Ramos (cell line): ENCODE data around the gene DEDD2.

Experiments used
- in situ Hi-C: fragments of 300-500 bp; cut with MboI; formaldehyde crosslinking; loops from one replicate; pipeline ENCODE4 v1.14.3; 2022; ENCODE audit warnings: low sequenced_read_pairs; ENCODE audit not compliant: unreplicated experiment

Gene DEDD2

DNA sequence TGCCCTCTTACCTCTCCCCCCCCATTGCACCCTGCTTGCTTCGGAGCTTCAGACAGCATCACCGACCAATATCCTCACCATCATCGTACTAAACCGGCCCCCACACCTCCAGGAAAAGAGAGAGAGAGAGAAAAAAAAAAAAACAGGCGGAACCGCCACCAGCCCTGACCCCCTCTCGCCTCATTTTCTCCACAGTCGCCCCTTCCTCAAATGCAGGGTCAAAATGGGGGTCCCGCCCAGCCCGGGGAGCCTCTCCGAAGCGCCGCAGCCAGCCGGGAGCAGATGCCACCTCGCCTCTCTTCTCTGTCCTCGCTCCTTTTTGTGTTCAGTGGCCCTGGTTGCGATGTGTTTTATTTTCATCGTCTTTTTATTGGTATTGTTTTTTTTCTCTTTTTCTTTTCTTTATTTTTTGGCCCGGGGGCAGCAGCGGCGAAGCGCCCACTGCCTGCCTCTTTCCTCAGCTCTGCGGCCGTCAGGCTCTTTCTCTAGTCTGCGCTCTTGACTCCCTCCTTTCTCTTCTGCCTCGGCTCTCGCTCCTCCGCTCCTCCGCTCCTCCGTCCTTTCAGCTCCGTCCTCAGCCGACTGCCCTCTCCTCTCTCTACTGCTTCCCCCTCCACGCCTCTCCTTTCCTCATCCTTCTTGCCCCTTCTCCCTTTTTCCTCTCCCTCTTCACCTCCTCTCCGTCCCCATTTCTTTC, 41.4 kb downstream of the DEDD2 start:
- in situ Hi-C loops, result no loop called here

DNA sequence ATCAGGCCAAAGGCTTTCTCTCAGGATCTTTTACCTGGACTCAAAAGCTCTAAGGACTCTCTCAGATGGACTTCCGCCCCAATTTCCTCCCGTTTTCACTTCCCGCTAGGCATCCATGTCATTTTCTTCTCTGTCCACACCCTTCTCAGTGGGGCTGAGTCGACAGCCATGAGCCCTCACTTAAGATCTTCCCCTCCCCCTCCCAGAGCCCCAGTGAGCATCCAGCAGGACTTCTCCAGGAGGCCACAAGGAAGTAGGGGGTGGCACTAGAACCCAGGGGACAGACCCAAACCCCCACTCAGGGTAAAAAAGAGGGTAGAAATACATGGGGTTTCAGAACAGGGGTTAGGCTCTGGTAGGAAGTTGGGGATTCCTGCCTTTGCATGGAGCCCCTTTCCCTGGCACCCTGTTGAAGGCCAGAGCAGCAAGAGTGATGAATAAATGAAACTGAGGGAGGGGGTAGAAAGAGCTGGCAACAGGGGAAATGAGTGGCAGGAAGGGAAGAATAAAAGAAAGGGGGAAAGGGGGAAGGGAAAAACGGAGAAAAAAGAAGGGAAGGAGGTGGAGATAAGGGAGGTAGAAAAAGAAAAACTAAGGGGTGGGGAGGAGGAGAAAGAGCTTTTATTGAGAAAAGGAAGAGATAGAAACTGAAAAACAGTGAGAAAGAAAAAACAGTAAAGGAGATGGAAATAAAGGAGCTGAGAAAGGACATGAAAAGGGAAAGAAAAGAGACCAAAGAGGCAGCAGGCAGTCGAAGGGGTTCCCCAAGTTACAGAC, 42.3 kb downstream of the DEDD2 start:
- in situ Hi-C loops, result no loop called here

DNA sequence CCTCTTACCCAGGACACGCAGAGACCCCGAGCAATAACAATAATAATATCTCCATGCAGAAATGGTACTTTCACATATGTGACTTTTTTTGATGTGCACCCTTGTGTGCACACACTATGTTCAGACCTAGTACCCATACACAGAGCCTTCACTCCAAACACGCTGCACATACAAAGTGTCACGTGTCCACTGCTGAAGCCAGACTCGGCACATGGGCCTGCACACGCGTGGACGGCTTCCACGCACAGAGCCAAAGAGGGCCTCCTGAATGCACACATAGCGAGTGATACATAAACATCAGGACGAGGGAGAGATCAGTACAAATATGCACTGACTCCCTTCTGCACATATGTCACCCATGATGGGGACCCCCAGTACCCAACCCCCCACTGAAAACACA, 43.3 kb downstream of the DEDD2 start:
- in situ Hi-C loops, result no loop called here

DNA sequence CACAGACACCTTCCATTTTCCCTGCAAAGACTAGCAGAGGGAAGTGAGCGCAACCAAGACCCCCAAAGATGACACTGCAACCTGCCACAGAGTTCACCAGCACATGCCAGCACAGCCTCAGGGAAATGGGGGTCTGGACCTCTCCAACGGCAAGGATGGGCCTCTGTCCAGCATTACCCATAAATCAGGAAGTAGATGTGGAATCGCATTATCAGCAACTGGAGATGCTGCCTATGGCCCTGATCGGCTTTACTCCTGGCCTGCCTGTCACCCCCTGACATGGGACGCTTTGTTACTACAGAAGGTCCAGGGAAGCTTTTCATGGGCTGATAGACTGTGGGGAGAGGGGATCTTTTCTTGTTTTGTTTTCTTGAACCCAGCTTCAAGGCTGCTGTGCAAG, 43.8 kb downstream of the DEDD2 start:
- in situ Hi-C loops, result no loop called here

DNA sequence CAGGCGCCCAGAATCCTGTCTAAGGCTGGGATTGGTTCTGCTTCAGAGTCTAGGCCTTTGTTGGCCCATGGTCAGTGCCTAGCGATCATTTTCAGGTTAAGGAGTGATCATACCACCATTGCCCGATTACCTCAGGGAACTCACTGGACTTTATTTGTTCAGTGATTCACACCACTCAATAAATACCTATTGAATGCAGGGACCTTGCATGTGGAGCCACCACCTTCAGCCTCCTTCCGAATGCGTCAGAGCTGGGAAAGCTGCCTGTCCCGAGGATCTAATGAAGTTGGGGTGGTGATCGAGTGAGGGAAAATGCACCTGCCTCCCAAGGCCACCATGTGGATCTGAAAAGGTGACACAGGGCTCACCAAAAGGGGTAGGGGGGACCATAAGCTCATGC, 45.2 kb downstream of the DEDD2 start:
- in situ Hi-C loops, result no loop called here

DNA sequence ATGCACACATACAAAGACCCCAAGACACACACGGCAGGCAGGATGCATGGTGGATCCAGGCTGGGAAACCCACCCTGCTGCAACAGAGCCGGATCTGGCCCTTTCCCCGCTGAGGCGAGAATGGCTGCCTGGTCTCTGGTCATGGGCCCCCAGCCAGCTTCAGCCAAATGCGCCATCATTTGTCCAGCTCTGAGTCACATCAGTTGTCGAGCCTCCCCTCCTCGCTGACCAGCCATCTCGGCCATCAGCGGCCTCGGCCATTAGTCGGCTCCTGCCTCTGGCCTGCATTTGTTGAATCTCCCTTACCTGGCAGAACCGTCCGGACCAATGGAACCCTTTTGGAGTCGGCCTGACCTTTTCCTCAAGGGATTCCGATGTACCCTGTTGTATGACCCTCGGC, 46.8 kb downstream of the DEDD2 start:
- in situ Hi-C loops, result no loop called here

DNA sequence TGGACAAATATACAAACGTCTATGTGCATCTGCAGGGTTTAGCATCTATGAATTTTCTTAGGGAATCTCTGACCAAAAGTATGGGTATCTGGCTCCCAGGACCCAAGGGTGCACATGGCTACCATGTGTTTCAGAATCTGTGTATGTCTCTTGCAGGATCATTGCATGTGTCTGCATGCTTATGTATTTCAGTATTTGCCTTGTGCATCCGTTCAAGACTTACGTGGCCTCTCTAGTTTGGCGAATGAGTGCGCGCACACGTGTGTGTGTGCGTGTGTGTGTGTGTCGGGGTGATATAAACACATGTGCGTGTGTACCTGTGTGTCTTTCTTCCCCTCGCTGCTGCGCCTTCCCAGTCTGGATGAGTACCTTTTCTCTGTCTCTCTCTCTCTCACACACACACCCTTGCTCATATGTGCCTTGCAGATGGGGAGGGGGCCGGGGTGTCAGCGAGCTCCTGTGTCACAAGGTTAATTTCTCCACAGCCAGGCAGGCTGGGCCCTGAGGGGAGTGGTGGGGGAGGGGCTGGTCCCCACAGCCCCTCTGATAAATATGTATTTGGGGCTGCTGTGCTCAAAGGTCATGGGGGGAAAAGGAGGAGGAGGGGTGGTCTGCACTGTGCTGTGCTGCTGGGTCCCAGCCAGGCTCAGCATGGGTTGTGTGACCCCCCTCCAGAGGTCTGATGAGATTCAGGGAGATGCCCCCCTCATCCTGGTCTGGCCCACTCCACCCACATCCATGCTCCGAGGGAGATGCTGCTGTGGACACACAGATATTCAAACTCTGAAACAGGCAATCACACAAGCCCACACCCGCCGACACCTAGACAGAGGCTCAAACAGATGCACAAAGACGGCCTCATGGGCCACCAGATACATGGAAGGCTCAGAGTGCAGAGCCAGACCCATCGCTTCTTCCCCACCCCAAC, 47.7 kb downstream of the DEDD2 start:
- in situ Hi-C loops, result no loop called here

DNA sequence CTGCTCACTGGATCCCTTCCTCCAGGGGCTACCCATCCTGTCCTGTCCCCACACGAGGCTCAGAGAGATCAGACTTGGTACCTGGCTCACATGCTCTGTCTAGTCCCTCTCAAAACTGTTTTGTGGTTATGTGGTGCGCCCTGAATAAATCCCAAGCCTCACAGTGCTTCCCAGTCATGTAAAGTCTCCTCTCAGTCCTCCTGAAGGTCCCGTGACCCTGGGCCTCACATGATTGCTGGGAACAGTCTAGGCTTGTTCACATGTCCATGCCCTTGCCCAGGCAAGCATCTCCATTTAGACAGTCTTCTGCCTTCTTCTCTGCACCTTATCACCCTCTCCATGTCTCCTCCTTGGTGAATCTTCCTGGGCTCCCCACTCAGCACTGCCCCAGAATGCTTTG, 49.3 kb downstream of the DEDD2 start:
- in situ Hi-C loops, result no loop called here

DNA sequence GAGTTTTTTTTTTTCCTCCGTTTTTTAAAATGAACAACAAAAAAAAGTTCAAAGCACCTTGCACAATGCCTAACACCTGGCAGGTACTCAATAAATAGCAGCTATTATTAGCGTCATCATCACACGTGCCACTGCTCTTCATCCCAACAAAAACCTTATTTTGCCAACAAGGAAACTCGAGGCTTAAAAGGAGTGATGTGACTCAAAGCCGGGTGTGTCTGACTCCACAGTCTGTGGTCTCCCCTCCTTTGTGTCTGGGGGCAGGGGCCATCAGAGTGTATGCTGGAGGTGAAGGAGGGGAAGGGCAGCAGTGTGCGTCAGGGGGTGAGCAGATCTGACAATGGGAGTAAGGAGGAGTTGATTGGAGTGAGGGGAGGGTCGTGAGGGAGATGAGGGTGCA, 51.2 kb downstream of the DEDD2 start:
- in situ Hi-C loops, result no loop called here

DNA sequence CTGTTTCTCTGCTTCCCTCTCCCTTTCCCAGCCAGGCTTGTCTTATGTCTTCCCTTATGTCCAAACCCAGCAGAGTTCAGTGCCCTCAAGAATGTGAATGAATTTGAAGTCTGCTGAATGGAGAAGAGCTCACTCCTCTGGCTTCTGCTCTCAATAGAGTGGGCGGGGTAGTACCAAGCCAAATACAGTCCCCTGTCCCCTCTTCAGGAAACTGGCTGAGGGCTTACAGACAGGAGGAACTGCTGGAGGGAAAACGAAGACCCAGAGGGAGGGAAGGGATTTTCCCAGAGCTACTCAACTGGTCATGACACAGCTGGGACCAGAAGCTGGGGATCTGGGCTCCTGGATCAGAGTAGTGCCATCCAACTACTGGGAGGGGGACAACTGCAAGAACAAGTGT, 52.3 kb downstream of the DEDD2 start:
- in situ Hi-C loops, result no loop called here

DNA sequence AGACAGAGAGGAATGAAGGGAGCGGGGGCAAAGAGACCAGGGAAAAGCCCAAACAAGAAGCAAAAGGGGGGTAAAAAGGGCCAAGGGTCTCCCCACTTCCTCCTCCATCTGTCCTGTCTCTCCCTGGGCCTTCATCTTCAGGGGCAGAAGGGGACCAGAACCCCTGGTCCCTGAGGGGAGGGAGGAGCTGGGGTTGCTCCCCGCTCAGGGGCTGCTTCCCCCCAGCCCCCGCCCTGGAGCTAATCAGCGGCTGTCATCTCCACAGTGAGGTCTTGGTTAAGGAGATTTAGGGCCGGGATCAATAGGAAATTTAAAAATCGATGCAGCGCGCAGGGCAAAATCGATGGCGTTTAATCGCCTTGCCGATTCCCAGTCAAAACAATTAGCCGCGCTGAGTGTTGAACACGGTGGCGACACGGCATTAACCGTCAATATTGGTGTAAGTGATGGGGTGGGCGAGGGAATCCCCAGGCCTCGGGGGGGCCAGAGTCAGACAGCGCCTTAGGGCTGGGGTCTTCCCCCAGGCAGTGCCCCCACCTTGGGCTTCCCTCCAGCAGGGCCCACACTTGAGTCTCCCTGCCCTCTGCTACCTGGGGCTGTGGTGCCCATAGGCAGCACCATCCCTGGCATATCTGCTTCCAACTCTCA, 55.7 kb downstream of the DEDD2 start:
- in situ Hi-C loops, result no loop called here

DNA sequence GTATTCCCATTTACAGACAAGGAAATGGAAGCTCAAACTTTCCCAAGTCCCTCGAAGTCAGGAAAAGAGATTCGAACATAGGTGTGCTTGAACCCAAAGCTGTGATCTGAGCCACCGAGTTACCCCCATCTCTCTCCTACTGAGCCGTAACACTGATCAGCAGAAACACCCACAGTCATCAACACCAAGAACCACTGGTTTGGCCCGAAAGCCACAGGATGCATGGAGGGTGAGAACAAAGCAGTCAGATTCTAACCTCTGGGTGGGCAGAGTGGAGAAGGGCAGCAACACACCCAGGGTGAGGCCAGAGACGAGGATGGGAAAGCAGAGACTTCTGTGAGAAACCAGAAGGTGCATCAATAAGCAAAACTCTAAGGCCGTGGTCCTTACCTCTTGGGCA, 57.5 kb downstream of the DEDD2 start:
- in situ Hi-C loops, result no loop called here

DNA sequence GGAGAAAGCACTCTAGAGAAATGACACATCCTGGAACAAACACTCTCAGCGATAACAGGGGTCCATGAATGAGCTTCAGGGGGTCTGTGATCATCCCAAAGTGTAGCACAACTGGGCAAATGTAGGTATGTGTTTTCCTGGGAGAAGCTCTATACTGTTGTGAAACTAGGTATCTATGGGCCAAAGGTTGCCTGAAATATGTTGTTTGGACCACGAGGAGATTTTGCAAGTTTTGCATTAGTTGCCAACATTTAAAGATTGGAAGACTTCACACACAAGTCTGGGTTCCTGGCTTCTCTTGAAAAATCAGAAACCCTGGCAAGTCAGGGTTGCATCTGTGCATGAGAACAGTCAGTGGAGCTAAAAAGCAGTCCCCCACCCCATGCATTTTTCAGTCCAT, 58.6 kb downstream of the DEDD2 start:
- in situ Hi-C loops, result no loop called here

DNA sequence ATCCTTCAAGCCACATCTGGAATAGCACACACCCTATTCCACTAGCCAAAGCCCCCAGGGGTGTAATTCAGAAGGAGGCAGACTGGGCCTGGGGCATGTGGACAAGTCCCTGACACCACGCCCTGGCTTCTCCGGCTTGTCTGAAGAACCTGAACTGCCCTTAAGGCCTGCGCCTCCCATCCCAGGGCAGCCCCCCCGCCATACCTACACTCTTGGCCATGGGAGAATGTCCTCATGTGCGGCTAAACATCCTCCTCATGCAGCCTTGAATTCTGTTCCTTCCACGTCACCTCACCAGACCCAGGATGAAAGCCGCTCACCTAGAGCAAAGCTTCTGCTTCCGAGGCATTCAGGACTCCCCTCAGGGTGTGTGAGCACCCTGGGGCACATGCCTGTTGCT, 60.9 kb downstream of the DEDD2 start:
- in situ Hi-C loops, result no loop called here

DNA sequence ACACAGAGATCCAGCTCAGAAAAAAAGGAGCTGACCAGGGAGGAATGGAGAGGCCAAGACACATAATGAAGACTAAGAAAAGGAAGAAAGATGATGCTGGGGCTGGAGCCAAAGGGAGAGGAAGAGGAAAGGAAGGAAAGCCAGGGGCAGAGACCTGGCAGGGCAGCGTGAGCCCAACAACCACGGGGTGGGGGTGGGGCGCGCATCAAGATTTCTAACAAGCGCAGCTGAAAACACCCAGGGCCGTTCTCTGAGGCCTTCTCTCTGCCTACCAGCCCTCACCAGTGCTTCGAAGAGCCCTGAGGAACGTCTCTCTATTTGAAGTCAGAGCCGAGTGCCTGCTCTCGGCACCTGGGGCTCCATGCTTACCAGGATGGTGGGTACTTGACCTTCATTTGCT, 61.7 kb downstream of the DEDD2 start:
- in situ Hi-C loops, result no loop called here

DNA sequence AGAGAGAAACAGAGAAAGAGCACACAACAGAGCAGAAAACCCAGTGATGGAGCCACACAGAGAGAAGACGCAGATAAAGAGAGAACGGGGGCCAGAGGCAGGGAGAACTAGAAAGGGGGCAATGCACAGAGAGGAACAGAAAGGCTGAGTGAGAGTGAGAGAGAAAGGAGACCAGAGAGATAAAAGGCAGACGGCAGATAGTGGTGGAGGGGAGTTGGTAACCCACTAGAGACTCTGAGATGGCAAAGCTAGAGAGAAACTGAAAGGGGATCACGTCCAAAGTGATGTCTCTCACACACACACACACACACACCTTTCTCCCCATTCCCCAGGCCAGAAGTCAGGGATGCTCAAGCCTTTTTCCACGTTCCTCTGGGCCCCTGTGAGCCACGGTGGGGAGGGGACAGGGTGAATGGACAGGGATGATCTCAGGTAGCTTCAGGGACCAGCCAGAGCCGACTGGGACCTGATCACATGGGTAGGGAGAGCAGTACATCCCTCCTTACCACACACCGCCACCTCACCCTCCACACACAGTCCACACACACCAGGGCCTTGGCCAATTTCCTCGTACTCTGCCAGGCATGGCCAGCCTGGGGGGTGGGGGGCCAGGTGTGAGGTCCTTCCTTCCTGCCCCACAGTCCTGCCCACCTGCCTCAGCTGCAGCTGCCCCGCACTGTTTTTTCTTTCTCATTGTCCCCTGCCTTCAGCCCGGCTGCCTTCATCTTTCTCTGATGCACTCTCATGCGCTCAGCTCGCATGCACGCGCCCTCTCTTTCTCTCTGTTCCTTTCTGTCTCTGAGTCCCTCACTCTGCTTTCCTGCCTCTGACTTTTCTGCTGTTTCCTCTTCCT, 62.8 kb downstream of the DEDD2 start:
- in situ Hi-C loops, result no loop called here

DNA sequence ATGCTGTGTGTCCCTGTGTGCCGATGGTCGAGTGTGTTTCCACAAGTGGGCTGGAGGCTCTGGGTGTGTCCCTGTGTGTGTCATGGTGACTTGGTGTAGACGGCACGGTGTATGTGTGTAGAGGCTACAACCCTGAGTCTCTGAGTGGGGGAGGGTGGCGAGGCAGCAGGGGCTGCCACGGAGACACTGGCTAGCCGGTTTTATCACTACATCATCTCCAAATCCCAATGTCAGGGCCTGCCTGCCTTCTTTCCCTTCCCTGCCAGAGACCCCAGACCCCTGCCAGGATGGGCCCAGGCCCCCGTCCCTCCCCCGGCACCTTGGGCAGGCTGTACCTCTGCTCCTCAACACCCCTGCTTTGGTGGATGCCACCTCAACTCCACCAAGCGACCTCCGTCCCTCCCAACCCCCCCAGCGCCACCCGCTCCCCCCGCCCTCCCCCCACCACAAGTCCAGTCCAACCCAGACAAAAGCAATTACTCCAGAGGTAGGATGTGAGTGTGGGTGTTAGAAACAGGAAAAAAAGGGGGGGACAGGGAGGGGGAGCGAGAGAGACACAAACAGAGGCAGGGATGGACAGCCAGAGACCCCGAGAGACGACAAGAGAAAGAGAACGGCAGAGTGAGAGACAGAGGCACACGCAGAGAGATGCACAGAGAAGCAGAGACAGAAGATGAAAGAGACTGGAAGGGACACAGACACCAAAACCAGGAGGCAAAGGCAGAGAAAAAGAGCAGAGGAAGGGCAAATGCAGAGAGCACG, 63.6 kb downstream of the DEDD2 start:
- in situ Hi-C loops, result no loop called here

DNA sequence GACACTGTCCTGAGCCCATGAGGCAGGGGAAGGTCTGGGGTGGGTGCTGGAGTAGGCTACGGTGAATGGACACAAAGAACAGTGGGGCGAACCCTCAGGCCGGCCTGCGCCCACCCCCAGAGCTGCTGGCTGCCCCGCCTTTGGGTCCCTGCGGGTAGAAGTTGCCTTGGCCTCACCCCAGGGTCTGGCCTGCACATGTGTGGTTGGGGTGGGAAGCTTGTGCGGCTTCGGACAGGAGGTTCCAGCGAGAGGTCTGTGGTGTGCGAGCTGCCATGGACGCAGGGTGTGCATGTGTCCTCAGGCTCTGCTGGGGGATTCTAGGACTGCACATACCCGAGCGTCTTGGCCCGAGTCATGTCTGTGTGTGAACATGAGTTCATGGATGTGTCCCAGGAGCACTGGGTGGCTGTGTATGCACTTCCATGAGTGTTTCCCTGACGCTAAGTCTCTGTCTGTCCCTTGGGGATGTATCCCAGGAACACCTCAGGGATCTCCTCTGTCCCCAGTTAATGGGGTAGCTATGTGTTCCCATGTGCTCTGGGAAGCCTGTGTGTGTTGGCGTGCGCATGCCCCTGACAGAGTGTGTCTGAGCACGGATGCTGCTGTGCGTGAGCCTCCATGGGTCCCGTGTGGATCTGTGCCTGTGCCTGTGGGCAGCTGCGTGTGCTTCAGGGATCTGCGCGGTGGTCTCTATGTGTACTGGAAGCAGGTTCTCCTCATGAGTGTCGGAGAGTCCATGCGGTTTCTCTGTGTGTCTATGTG, 64.4 kb downstream of the DEDD2 start:
- in situ Hi-C loops, result no loop called here
